Osteocyte (in vitro differentiated cells): ENCODE measurements around the gene PILRA. TPM values are rescaled to one million over a fixed set of nuclear protein-coding genes. Genes with fewer than 3 reads are reported as not detected.

Experiments used
- DNase-seq: peaks from one replicate; pipeline ENCODE4 v3.0.0; 2021; ENCODE audit warnings: mixed read lengths; ENCODE audit not compliant: unreplicated experiment; ENCODE audit errors: extremely low spot score
- H3K27ac Mint-ChIP-seq: one replicate; pipeline ENCODE4 v1.8.0; 2021; ENCODE audit warnings: mild to moderate bottlenecking, mixed read lengths; ENCODE audit not compliant: unreplicated experiment
- H3K27me3 Mint-ChIP-seq: one replicate; pipeline ENCODE4 v1.8.0; 2021; ENCODE audit warnings: mixed read lengths; ENCODE audit not compliant: unreplicated experiment
- H3K36me3 Mint-ChIP-seq: one replicate; pipeline ENCODE4 v1.8.0; 2021; ENCODE audit warnings: mixed read lengths; ENCODE audit not compliant: unreplicated experiment
- H3K4me1 Mint-ChIP-seq: one replicate; pipeline ENCODE4 v1.8.0; 2021; ENCODE audit warnings: mixed read lengths; ENCODE audit not compliant: unreplicated experiment
- H3K4me3 Mint-ChIP-seq: one replicate; pipeline ENCODE4 v1.8.0; 2021; ENCODE audit warnings: mild to moderate bottlenecking, moderate library complexity, mixed read lengths; ENCODE audit not compliant: unreplicated experiment
- H3K9me3 Mint-ChIP-seq: one replicate; pipeline ENCODE4 v1.8.0; 2021; ENCODE audit warnings: mixed read lengths; ENCODE audit not compliant: unreplicated experiment
- total RNA-seq: library from RNA; stranded (reverse); gene quantifications from 2 replicates; pipeline ENCODE4 v1.2.1, GENCODE V29; 2021
- TF ChIP-seq, protein P1 (sequence below): fragments of 200-600 bp; sonication (generic); IDR thresholded peaks from 2 replicates; pipeline ENCODE4 v1.5.0; 2021; ENCODE audit warnings: antibody characterized with exemption, mild to moderate bottlenecking, moderate library complexity

Gene PILRA
- total RNA-seq, 1 donor from 2014 or later, result 2.5 TPM

DNA sequence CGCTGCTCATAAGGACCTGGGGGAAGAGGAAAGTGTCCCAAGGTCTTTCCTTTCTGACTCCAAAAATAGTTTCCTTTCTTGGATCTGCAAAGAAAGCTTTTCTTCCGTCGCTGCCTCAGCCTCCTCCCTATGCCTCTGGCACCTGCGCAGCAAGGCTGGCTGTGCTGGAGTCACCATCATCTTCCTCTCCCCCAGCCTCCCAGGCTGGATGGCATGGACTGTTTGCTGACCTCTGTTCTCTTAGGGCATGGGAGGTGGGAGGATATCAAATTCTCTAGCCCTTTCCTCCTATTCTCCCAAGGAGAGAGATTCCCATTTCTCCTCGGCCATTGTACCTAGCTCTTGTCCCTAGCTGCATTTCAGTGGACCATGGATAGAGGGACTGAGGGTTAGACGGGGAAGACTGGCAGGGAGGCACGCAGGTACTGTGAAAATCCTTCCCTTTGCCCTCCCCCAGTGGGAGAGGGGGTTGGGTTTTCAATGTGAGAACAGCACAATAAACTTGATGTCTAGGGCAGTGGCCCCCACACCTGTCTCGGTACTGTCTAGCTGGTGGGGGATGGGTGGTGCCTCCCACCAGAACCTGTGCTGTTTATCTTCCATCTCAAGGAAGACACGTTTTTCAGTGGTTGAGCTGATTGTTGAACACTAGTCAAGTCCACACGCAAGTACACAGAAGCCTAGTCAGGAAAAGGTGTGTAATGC is 60.5 kb downstream of the PILRA start:
- Mint-ChIP-seq H3K27ac (peak overlapping the region; percentile 35), H3K9me3 (no peaks in the 10 kb centered on the region), H3K4me3 (peak overlapping the region; percentile 77), H3K36me3 (peaks cover 27% of the 10 kb centered on the region), H3K27me3 (no peaks in the 10 kb centered on the region), H3K4me1 (peaks cover 43% of the 10 kb centered on the region)
- DNase-seq, result no peak
- TF ChIP-seq, protein P1, sequence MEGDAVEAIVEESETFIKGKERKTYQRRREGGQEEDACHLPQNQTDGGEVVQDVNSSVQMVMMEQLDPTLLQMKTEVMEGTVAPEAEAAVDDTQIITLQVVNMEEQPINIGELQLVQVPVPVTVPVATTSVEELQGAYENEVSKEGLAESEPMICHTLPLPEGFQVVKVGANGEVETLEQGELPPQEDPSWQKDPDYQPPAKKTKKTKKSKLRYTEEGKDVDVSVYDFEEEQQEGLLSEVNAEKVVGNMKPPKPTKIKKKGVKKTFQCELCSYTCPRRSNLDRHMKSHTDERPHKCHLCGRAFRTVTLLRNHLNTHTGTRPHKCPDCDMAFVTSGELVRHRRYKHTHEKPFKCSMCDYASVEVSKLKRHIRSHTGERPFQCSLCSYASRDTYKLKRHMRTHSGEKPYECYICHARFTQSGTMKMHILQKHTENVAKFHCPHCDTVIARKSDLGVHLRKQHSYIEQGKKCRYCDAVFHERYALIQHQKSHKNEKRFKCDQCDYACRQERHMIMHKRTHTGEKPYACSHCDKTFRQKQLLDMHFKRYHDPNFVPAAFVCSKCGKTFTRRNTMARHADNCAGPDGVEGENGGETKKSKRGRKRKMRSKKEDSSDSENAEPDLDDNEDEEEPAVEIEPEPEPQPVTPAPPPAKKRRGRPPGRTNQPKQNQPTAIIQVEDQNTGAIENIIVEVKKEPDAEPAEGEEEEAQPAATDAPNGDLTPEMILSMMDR, result no peak

DNA sequence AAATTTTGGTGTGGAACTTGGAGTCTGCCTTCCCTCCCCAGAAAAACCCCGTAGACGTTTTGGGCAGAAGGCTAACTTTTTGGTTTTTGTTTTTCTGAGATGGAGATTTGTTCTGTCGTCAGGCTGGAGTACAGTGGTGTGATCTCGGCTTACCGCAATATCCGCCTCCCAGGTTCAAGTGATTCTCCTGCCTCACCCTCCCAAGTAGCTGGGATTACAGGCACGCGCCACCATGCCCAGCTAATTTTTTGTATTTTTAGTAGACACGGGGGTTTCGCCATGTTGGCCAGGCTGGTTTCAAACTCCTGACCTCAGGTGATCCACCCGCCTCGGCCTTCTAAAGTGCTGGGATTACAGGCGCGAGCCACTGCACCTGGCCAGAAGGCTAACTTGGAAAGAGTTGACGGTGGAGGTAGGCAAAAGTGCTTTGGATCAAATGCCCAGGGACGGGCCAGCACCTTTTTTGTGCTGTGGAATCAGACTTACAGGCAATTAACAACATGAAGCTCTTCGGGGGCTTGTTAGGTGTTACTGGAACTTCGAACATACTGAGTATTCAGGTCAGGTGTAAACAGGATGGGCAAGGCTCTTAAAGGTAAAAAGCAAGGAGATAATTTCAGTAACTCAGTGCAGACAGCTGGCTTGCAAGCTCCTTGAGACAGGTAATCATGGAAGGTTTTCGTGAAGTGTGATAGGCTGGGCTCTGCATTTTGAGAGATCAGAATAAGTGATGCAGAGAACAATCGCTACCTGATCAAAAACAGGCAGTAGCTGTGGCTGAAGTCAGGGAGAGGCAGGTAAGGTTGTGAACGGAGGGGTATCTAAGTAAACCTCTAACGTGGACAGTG is 61.2 kb downstream of the PILRA start:
- no peak for DNase-seq
- TF ChIP-seq, protein P1, result no peak
- H3K27me3 Mint-ChIP-seq, result no peaks in the 10 kb centered on the region
- no peaks in the 10 kb centered on the region for H3K9me3 Mint-ChIP-seq
- peaks cover 45% of the 10 kb centered on the region for H3K4me1 Mint-ChIP-seq
- peak overlapping the region; percentile 85 for H3K27ac Mint-ChIP-seq
- H3K4me3 Mint-ChIP-seq, result peak overlapping the region; percentile 77
- peaks cover 26% of the 10 kb centered on the region for H3K36me3 Mint-ChIP-seq

DNA sequence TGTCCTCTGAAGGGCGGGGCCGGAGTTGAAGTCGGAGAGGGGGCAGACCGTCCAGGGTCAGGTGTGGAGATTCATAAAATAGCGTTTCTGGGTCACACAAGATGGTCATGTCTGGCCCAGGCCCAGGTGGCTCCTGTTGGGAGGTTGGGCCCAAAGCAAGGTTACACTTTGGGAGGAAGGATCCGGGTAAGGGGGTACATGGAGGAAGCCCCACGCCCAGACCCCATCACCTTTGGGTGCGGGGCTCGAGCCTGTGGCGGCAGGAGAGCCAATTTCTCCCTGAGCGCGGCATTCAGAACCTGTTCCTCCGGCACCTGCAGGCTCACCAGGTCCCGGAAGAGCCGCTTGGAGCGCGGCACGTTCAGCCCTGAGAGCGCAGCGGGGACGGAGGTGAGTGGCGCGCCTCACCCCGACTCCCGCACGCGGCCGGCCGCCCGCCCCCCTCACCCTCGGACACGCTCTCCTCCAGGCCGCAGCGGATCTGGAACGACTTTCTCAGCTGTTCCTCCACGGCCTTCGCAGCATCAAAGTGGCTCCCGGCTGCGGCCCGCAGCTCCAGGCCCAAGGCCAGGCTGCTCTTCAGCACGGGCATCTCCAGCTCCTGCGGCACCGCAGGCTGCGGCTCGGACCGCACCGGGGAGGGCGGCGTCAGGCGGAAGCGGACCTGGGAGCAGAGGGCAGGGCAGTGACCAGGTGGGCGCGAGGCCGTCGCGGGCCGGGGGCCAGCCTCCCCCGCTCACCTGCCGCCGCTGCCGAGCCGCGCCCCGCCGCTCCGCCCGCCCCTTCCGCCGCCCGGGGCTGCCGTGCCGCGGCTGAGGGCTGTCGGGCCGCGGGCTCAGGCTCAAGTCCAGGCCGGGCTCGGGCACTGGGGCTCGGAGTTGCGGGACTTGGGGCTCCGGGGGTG is 62.4 kb downstream of the PILRA start:
- Mint-ChIP-seq H3K9me3 (no peaks in the 10 kb centered on the region), H3K27ac (peak overlapping the region; percentile 85), H3K4me3 (peak overlapping the region; percentile 90), H3K36me3 (peaks cover 24% of the 10 kb centered on the region), H3K27me3 (no peaks in the 10 kb centered on the region), H3K4me1 (peaks cover 41% of the 10 kb centered on the region)
- TF ChIP-seq, protein P1, result no peak
- DNase-seq, result no peak

DNA sequence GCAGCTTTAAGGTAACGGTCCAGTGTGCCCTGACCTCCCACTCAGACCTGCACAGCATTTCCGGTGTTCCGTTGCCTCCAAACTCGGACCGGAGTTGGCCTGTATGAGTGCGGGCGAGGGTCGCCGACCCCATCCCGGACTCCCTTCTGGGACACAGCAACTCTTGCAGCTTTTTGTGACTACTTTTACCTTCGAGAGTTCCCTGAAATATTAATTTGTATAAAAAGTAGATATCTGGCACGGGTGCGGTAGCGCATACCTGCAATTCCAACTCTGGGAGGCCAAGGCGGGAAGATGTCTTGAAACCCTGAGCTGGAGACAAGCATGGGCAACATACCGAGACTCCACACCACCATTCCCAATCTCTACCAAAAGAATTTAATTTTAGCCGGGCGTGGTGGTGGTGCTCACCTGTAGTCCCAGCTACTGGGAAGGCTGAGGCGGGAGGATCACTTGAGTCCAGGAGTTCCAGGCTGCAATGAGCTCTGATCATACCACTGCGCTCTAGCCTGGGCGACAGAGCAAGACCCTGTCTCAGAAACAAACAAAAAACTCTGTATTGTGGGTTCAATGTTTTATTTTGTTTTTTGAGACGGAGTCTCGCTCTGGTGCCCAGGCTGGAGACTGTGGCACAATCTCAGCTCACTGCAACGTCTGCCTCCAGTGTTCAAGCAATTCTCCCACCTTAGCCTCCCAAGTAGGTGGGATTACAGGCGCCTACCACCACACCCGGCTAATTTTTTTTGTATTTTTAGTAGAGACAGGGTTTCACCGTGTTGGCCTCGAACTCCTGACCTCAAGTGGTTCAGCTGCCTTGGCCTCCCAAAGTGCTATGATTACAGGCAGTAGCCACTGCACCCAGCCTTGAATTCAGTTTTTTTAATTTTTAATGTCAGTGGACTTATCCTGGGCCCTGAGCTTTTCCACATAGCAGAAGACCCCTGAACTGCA is 64.1 kb downstream of the PILRA start:
- Mint-ChIP-seq H3K27ac (no peak overlapping the region), H3K4me3 (no peak overlapping the region), H3K36me3 (peaks cover 14% of the 10 kb centered on the region), H3K9me3 (no peaks in the 10 kb centered on the region), H3K4me1 (peaks cover 29% of the 10 kb centered on the region), H3K27me3 (no peaks in the 10 kb centered on the region)
- TF ChIP-seq, protein P1, result no peak
- no peak for DNase-seq
